Nephron (organoid): ENCODE data around the gene P4HTM.

ENCODE experiments used
- H3K27ac Mint-ChIP-seq, 3 experiments: 2 replicates each; pipeline ENCODE4 v1.8.0; 2020; ENCODE audit warnings: mixed read lengths in 3 of 3, mild to moderate bottlenecking in 2 of 3, moderate library complexity in 1 of 3
- H3K27me3 Mint-ChIP-seq: 2 replicates; pipeline ENCODE4 v1.8.0; 2021; ENCODE audit warnings: low read depth, mild to moderate bottlenecking, moderate library complexity, mixed read lengths
- H3K36me3 Mint-ChIP-seq: 2 replicates; pipeline ENCODE4 v1.8.0; 2020; ENCODE audit warnings: low read depth, mixed read lengths
- H3K4me1 Mint-ChIP-seq: 2 replicates; pipeline ENCODE4 v1.8.0; 2020; ENCODE audit warnings: mixed read lengths
- H3K4me3 Mint-ChIP-seq, 3 experiments: 2 replicates each; pipeline ENCODE4 v1.8.0; 2020; ENCODE audit warnings: mild to moderate bottlenecking in 3 of 3, mixed read lengths in 3 of 3, moderate library complexity in 2 of 3
- H3K9me3 Mint-ChIP-seq: 2 replicates; pipeline ENCODE4 v1.8.0; 2020; ENCODE audit warnings: mixed read lengths
- CTCF ChIP-seq, 3 experiments: fragments of 200-600 bp; sonication (generic); IDR thresholded peaks; one replicate each; pipeline ENCODE4 v1.5.0; 2021; ENCODE audit warnings: antibody characterized with exemption in 3 of 3; ENCODE audit not compliant: unreplicated experiment in 3 of 3

P4HTM gene

GRCh38 chr3:49017971-49018706, 28.1 kb downstream of the P4HTM start, which contains the start of gene DALRD3:
TSS of gene DALRD3 (minus strand) at chr3:49018580. CDS start at chr3:49018564, 16 bp downstream.
- peaks cover 13% of the 10 kb centered on the region for H3K4me1 Mint-ChIP-seq
- no peak for TF ChIP-seq CTCF (IDR thresholded peaks at IDR 0.05; ENCODE audit: unreplicated experiment in 3 of 3)
- peak within 1 kb of the TSS; percentile 96 to 98 (median 98) for H3K4me3 Mint-ChIP-seq
- peak within 1 kb of the TSS; percentile 55 to 80 (median 64) for H3K27ac Mint-ChIP-seq
- peaks cover 3% of the 10 kb centered on the region for H3K27me3 Mint-ChIP-seq
- H3K9me3 Mint-ChIP-seq = no peaks in the 10 kb centered on the region
- peaks cover 17% of the 10 kb centered on the region for H3K36me3 Mint-ChIP-seq

DNA sequence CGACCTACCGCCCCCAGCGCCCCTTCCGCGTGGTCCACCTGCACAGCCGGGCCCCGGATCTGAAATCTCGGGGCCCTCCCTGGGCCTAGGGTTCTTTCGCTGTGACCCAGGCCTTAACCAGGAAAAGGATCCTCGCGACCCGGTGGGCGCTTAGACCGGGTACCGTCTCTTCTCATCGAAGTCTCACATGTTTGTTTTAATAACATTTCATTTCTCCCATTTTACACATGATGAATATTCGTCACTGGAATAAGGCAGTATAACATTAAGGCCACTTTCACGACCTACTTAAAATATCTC, 28.6 kb downstream of the P4HTM start:
- H3K36me3 Mint-ChIP-seq = peaks cover 19% of the 10 kb centered on the region
- no peaks in the 10 kb centered on the region for H3K9me3 Mint-ChIP-seq
- peak overlapping the region; percentile 55 to 80 (median 64) for H3K27ac Mint-ChIP-seq
- H3K27me3 Mint-ChIP-seq = peaks cover 3% of the 10 kb centered on the region
- H3K4me3 Mint-ChIP-seq = peak overlapping the region; percentile 86 to 98 (median 96)
- TF ChIP-seq CTCF (IDR thresholded peaks at IDR 0.05; ENCODE audit: unreplicated experiment in 3 of 3) = no peak
- peaks cover 15% of the 10 kb centered on the region for H3K4me1 Mint-ChIP-seq

GRCh38 chr3:49019941-49020329, 29.9 kb downstream of the P4HTM start:
- Mint-ChIP-seq H3K4me3 (peak overlapping the region; percentile 96 to 98 (median 98)), H3K36me3 (peaks cover 29% of the 10 kb centered on the region), H3K4me1 (peaks cover 15% of the 10 kb centered on the region), H3K27me3 (peaks cover 3% of the 10 kb centered on the region), H3K27ac (peak overlapping the region; percentile 51 to 76 (median 74)), H3K9me3 (no peaks in the 10 kb centered on the region)
- TF ChIP-seq CTCF (IDR thresholded peaks at IDR 0.05; ENCODE audit: unreplicated experiment in 3 of 3) = no peak

- Mint-ChIP-seq H3K36me3 (peaks cover 29% of the 10 kb centered on the region), H3K27ac (peak overlapping the region; percentile 74 to 96 (median 95))
Observed at GRCh38 chr3:49020330-49021212, 30.5 kb downstream of the P4HTM start.

DNA sequence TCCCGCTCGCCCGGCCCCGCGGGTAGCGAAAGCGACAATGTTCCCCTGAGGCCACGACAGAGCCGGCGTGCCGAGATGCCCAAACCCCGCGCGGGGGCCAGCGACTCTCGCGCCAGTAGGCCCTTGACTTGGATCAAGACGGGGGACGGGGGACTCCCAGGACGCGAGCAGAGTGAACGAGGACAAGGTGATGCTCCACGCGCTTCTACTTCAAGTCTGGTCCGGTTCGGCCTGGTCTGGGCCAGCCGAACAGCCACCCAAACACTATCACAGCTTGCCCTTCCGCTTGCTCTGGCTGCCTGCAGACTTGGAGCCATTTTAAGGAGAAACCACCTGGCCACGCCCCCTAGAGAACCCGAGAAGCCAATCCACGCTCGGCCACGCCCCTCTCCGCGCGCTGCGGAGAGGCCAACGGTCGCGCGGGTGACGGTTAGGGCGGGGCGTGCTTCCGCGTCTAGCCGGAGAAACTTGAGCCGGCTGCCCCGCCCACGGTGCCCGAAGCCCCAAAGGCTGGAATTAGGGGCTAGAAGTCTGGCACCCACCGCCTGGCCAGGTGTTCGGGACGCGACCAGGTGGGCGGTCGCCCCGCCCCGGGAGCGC, 31.3 kb downstream of the P4HTM start:
- TF ChIP-seq CTCF (IDR thresholded peaks at IDR 0.05; ENCODE audit: unreplicated experiment in 3 of 3) = no peak
- Mint-ChIP-seq H3K36me3 (peaks cover 32% of the 10 kb centered on the region), H3K4me3 (peak overlapping the region; percentile 96 to 98 (median 98)), H3K9me3 (no peaks in the 10 kb centered on the region), H3K4me1 (peaks cover 22% of the 10 kb centered on the region), H3K27me3 (no peaks in the 10 kb centered on the region), H3K27ac (peak overlapping the region; percentile 95 to 99 (median 96))

More at GRCh38 chr3:49020330-49021212, 30.5 kb downstream of the P4HTM start:
- peaks cover 3% of the 10 kb centered on the region for H3K27me3 Mint-ChIP-seq
- TF ChIP-seq CTCF (IDR thresholded peaks at IDR 0.05; ENCODE audit: unreplicated experiment in 3 of 3) = no peak
- H3K9me3 Mint-ChIP-seq = no peaks in the 10 kb centered on the region
- H3K4me3 Mint-ChIP-seq = peak overlapping the region; percentile 96 to 98 (median 98)
- H3K4me1 Mint-ChIP-seq = peaks cover 19% of the 10 kb centered on the region
